Right renal cortex interstitium (tissue), 3 donors: ENCODE results near the gene CES2. TPM values are rescaled to one million over a fixed set of nuclear protein-coding genes. Genes with fewer than 3 reads are reported as not detected.
A peak's percentile ranks its signal among the peaks of the same experiment; 100 is the strongest.
"Not testable (repeated sequence)": the region's sequence is repeated elsewhere in the genome, so short reads cannot be mapped to it uniquely, and the experiment has no call there.

ENCODE experiments used
- DNase-seq, 3 donors: peaks; one replicate each; pipeline ENCODE4 v3.0.0-alpha.2; 2013; ENCODE audit warnings: low read depth in 3 of 3, low spot score in 2 of 3
- polyA plus RNA-seq, 3 donors: library from polyadenylated mRNA; unstranded; fragments of 120-200 nt; gene quantifications; one replicate each; pipeline ENCODE4 v1.2.1, GENCODE V29; 2013; ENCODE audit not compliant: insufficient read length in 3 of 3

The CES2 gene
- polyA plus RNA-seq, 3 donors = 39.6 to 45.2 (median 39.7) TPM

- not testable (repeated sequence) for DNase-seq
Observed at GRCh38 chr16:66974156-66974931, 39.0 kb downstream of the CES2 start.

GRCh38 chr16:66974932-66975246 lies 39.6 kb downstream of the CES2 start:
- DNase-seq = not testable (repeated sequence)

- no peak for DNase-seq
Observed at GRCh38 chr16:66975302-66975893, 40.1 kb downstream of the CES2 start.

DNA sequence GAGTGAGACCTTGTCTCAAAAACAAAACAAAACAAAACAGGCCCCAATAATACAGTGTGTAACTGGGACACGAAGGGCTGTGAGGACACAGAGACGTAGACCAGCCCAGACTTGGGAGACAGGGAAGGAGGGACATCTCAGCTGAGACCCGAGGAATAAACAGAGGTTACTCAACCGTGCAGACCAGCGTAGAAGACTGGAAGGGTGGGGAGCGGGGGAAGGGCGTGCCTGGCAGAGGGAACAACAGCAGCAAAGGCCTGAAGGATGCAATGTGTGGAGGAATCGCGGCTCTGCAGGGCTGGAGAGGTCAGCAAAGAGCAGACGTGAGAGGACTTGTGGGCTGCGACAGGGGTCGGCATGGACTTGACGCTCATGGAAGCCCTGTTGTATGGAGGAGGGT lies 41.4 kb downstream of the CES2 start:
- DNase-seq = no peak

GRCh38 chr16:66977341-66978113 lies 42.2 kb downstream of the CES2 start:
- peak in 2 of 3 donors; percentile 50 to 56 for DNase-seq

- no peak for DNase-seq
Observed at GRCh38 chr16:66979011-66979717, 43.8 kb downstream of the CES2 start.

- no peak for DNase-seq
Observed at GRCh38 chr16:66983033-66983432, 47.7 kb downstream of the CES2 start.

- DNase-seq = no peak
Observed at GRCh38 chr16:66984892-66985311, 49.6 kb downstream of the CES2 start.

GRCh38 chr16:66986559-66986958 lies 51.2 kb downstream of the CES2 start:
- DNase-seq = no peak

GRCh38 chr16:66988197-66988788 lies 53.0 kb downstream of the CES2 start, which contains the start of gene CES4A:
CES4A (plus strand) TSS chr16:66988589; CDS start chr16:66988773, 184 bp downstream.
- DNase-seq = no peak

DNA sequence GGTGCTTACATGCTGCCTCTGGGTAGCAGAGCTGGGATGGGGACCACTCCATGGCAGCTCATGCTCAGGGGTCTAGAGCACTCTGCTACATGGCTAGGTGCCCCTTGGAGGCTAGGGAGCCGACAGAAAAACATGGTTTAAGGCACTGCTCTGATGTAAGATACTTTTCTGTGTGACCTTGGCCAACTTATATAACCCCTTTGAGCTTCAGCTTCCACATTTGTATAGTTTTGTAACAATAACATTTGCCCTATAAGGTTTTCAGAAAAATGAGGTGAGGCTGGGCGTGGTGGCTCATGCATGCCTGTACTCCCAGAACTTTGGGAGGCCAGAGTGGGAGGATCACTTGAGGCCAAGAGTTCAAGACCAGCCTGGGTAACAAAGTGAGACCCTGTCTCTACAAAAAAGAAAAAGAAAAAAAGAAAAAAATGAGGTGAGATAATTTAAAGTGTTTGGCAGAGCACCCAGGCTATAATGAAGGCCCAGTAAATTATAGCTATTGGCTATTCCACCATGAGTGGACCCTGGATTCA lies 56.3 kb downstream of the CES2 start:
- DNase-seq = no peak

DNA sequence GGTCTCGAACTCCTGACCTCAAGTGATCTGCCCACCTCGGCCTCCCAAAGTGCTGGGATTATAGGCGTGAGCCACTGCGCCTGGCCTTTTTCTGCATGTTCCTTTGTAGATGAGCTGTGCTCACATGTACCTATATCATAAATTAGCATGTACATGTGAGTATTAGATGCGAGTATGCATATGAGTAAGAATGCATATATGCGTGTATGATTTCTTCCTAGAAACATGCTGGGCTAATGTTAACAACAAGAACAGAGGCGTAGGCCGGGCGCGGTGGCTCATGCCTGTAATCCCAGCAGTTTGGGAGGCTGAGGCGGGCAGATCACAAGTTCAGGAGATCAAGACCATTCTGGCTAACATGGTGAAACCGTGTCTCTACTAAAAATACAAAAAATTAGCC lies 58.2 kb downstream of the CES2 start:
- DNase-seq = not testable (repeated sequence)

Other genes with a start within 250 kb of the CES2 start
- 10 to 100 TPM; 69.1 to 70.8 (median 69.4) TPM for gene CMTM4, start 238.8 kb upstream of the CES2 start, polyA plus RNA-seq
- gene DYNC1LI2, start 183.9 kb upstream of the CES2 start, polyA plus RNA-seq = 100 to 1,000 TPM in 1 of 3 donors, 10 to 100 TPM in 2; 96.3 to 104 (median 97.4) TPM
- gene TERB1, start 133.9 kb upstream of the CES2 start, polyA plus RNA-seq = under 1 TPM in 1 of 3 donors, not detected in 2; 0.16 TPM
- 10 to 100 TPM; 83.5 to 89.4 (median 84.9) TPM for gene NAE1, start 104.5 kb upstream of the CES2 start, polyA plus RNA-seq
- gene CA7, start 91.1 kb upstream of the CES2 start, polyA plus RNA-seq = under 1 TPM; 0.11 to 0.25 (median 0.24) TPM
- gene PDP2, start 55.0 kb upstream of the CES2 start, polyA plus RNA-seq = 10 to 100 TPM; 12.3 to 12.9 (median 12.7) TPM
- gene CDH16, start 16.6 kb upstream of the CES2 start, polyA plus RNA-seq = 100 to 1,000 TPM; 228 to 269 (median 251) TPM
- 1 to 10 TPM; 1.9 to 3.2 (median 2.1) TPM for gene RRAD, start 10.0 kb upstream of the CES2 start, polyA plus RNA-seq
- 10 to 100 TPM; 76.4 to 98.5 (median 95.7) TPM for gene CIAO2B, start 1.1 kb upstream of the CES2 start, polyA plus RNA-seq
- gene CES3, start 25.8 kb downstream of the CES2 start, polyA plus RNA-seq = 1 to 10 TPM; 1.3 to 3.1 (median 1.8) TPM
- gene CES4A, start 53.1 kb downstream of the CES2 start, polyA plus RNA-seq = 1 to 10 TPM; 6.1 to 6.8 (median 6.7) TPM
- 10 to 100 TPM; 64.9 to 70.8 (median 66.6) TPM for gene CBFB, start 93.6 kb downstream of the CES2 start, polyA plus RNA-seq
- gene PHAF1, start 174.4 kb downstream of the CES2 start, polyA plus RNA-seq = 10 to 100 TPM; 22.9 to 26.7 (median 23.1) TPM
- 1 to 10 TPM; 9.0 to 9.8 (median 9.1) TPM for gene B3GNT9, start 215.5 kb downstream of the CES2 start, polyA plus RNA-seq
- gene TRADD, start 224.4 kb downstream of the CES2 start, polyA plus RNA-seq = 1 to 10 TPM; 3.5 to 4.3 (median 3.8) TPM
- under 1 TPM; 0.96 to 1.00 (median 0.96) TPM for gene FBXL8, start 224.4 kb downstream of the CES2 start, polyA plus RNA-seq
- 1 to 10 TPM; 1.1 to 1.3 (median 1.2) TPM for gene HSF4, start 229.2 kb downstream of the CES2 start, polyA plus RNA-seq
- 1 to 10 TPM; 3.9 to 4.3 (median 4.2) TPM for gene NOL3, start 235.0 kb downstream of the CES2 start, polyA plus RNA-seq
- gene MATCAP1, start 248.4 kb downstream of the CES2 start, polyA plus RNA-seq = 10 to 100 TPM; 22.7 to 28.4 (median 27.3) TPM